Measurements from ENCODE around the gene CEP112.

GRCh38 chr17:65630502-65630901, 561.4 kb downstream of the CEP112 start:
- no peak for TF ChIP-seq POLR2A (IDR thresholded peaks at IDR 0.05; ENCODE audit: low read depth, low read length)
- no peak for TF ChIP-seq TAF1 (IDR thresholded peaks at IDR 0.05; ENCODE audit: low read depth, low read length)
- TF ChIP-seq POLR2AphosphoS5 (IDR thresholded peaks at IDR 0.05; ENCODE audit: low read depth, low read length) = no peak
- TF ChIP-seq SPI1 (IDR thresholded peaks at IDR 0.05; ENCODE audit: low read depth, low read length) = no peak
- no peak for TF ChIP-seq POU2F2 (IDR thresholded peaks at IDR 0.05; ENCODE audit: low read depth, low read length)

All from GM12891 (cell line).